Kidney (tissue), 14 donors: Measurements from ENCODE around the gene CNDP1. TPM values are rescaled to one million over a fixed set of nuclear protein-coding genes. Genes with fewer than 3 reads are reported as not detected.
"Not testable (repeated sequence)": the region's sequence is repeated elsewhere in the genome, so short reads cannot be mapped to it uniquely, and the experiment has no call there.

Experiments used
- DNase-seq, 5 donors: peaks; one replicate each; pipeline ENCODE4 v3.0.0-alpha.2; 2013 to 2020
- FAIRE-seq: peaks from 2 replicates; lab custom pipeline; 2012; peaks lifted over from hg19 to GRCh38; lab: Jason Lieb, UNC
- H3K27ac ChIP-seq, 2 donors: one replicate each; pipeline ENCODE4 v1.7.0; 2013; ENCODE audit warnings: low read depth in 2 of 2, low read length in 2 of 2, inconsistent platforms in 1 of 2
- H3K27me3 ChIP-seq: one replicate; pipeline ENCODE4 v1.7.1; 2013; ENCODE audit warnings: low read length, inconsistent platforms; ENCODE audit not compliant: control insufficient read depth, insufficient read depth
- H3K36me3 ChIP-seq, 3 donors: one replicate each; pipeline versions ENCODE4 v1.7.0 to v1.7.1; 2013; ENCODE audit warnings: low read length in 3 of 3, control low read depth in 1 of 3, inconsistent platforms in 1 of 3; ENCODE audit not compliant: insufficient read depth in 3 of 3, control insufficient read depth in 2 of 3
- H3K4me1 ChIP-seq, 3 donors: one replicate each; pipeline versions ENCODE4 v1.7.0 to v1.7.1; 2013; ENCODE audit warnings: low read length in 3 of 3, inconsistent platforms in 1 of 3, low read depth in 1 of 3; ENCODE audit not compliant: control insufficient read depth in 2 of 3, insufficient read depth in 2 of 3
- H3K4me3 ChIP-seq, 3 donors: one replicate each; pipeline versions ENCODE4 v1.7.0 to v1.8.1; 2013; ENCODE audit warnings: low read length in 3 of 3, control low read depth in 1 of 3, inconsistent platforms in 1 of 3
- H3K9ac ChIP-seq, 3 donors: one replicate each; pipeline versions ENCODE4 v1.7.0 to v1.7.1; 2013; ENCODE audit warnings: low read length in 3 of 3, control low read depth in 1 of 3, inconsistent platforms in 1 of 3
- H3K9me3 ChIP-seq, 3 donors: one replicate each; pipeline versions ENCODE4 v1.7.0 to v1.7.1; 2013; ENCODE audit warnings: low read length in 3 of 3, control low read depth in 1 of 3, inconsistent platforms in 1 of 3; ENCODE audit not compliant: control insufficient read depth in 2 of 3, insufficient read depth in 1 of 3
- intact Hi-C: fragments of 100-400 bp; cut with DNase I; formaldehyde crosslinking; loops from one replicate; pipeline ENCODE4 v1.11.1; 2022
- polyA plus RNA-seq: library from polyadenylated mRNA; stranded (reverse); fragments of 350-450 nt; fragmentation: Illumina TruSeq; extraction: RNeasy Lipid Tissue Mini Kit (QIAGEN cat#74804); gene quantifications from one replicate; pipeline ENCODE4 v1.2.3, GENCODE V29; 2014; ENCODE audit warnings: low read depth, low replicate concordance; ENCODE audit not compliant: insufficient read depth
- total RNA-seq: library from RNA; stranded (reverse); fragmentation: NEBNext Ultra II Directional; extraction: Animal tissue kit (Norgen Biotek cat#: 25700); gene quantifications from one replicate; pipeline ENCODE4 v1.2.1, GENCODE V29; 2021
- TF ChIP-seq, protein P1 (sequence below): IDR thresholded peaks from 3 replicates; pipeline ENCODE4 v1.5.1; 2012; ENCODE audit warnings: mild to moderate bottlenecking, moderate library complexity, borderline replicate concordance; ENCODE audit not compliant: insufficient read depth; ENCODE audit errors: extremely low read depth
- donor health status: control.
- donor health status: control.
- donor health status: control.
- donor health status: control.
- donor health status: control.
- donor health status: DM: yes; HTN: yes; CAD: no.
- donor health status: Normal renal cell carcinoma (clear cell type).

CNDP1 gene
- total and polyA plus RNA-seq, 2 donors from 2014 or later = 1.4 to 2.9 TPM

DNA sequence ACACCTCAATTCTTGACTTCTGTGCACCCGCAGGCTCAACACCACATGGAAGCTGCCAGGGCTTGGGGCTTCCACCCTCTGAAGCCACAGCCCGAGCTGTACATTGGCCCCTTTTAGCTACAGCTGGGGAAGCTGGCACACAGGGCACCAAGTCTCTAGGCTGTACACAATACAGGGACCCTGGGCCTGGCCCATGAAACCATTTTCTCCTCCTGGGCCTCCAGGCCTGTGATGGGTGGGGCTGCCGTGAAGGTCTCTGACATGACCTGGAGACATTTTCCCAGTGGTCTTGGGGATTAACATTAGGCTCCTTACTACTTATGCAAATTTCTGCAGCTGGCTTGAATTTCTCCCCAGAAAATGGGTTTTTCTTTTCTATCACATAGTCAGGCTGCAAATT is 31.7 kb downstream of the CNDP1 start:
- FAIRE-seq, DNase-seq, H3K9ac ChIP-seq, H3K27me3 ChIP-seq, H3K27ac ChIP-seq, H3K36me3 ChIP-seq, H3K9me3 ChIP-seq, intact Hi-C loops, H3K4me3 ChIP-seq, H3K4me1 ChIP-seq: not testable (repeated sequence)

- intact Hi-C loops = no loop called here
- Histone ChIP-seq H3K36me3 (no peaks in the 10 kb centered on the region), H3K9me3 (no peaks in the 10 kb centered on the region), H3K27me3 (no peaks in the 10 kb centered on the region), H3K27ac (no peak overlapping the region), H3K9ac (no peak overlapping the region), H3K4me3 (no peak overlapping the region), H3K4me1 (no peaks in the 10 kb centered on the region)
- no peak for DNase-seq
- no peak for FAIRE-seq
- TF ChIP-seq, protein P1, sequence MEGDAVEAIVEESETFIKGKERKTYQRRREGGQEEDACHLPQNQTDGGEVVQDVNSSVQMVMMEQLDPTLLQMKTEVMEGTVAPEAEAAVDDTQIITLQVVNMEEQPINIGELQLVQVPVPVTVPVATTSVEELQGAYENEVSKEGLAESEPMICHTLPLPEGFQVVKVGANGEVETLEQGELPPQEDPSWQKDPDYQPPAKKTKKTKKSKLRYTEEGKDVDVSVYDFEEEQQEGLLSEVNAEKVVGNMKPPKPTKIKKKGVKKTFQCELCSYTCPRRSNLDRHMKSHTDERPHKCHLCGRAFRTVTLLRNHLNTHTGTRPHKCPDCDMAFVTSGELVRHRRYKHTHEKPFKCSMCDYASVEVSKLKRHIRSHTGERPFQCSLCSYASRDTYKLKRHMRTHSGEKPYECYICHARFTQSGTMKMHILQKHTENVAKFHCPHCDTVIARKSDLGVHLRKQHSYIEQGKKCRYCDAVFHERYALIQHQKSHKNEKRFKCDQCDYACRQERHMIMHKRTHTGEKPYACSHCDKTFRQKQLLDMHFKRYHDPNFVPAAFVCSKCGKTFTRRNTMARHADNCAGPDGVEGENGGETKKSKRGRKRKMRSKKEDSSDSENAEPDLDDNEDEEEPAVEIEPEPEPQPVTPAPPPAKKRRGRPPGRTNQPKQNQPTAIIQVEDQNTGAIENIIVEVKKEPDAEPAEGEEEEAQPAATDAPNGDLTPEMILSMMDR = no peak
These were observed 33.5 kb downstream of the CNDP1 start for GRCh38 chr18:74567822-74568221.

DNA sequence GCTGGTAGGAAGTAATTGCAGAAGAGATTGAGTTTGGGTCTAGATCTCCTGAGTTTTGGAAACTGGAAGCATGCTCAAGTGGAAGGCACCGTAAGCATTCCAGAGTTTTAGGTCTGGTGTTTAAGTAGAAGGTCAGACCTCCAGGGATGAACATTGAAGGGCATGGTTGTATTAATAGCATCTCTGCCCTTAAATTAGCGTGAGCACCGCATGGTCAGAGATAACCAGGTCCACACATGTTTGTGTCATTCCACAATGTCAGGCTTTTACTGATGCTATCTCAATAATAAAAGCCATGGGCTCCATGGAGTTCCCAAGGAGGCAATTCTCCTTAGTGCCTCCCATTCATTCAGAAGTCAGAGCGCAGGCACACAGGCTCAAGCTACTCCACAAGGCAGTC is 35.1 kb downstream of the CNDP1 start:
- TF ChIP-seq, protein P1 = no peak
- Histone ChIP-seq H3K27me3 (no peaks in the 10 kb centered on the region), H3K9me3 (no peaks in the 10 kb centered on the region), H3K27ac (no peak overlapping the region), H3K4me3 (no peak overlapping the region), H3K9ac (no peak overlapping the region), H3K36me3 (no peaks in the 10 kb centered on the region), H3K4me1 (no peaks in the 10 kb centered on the region)
- FAIRE-seq (no peak), DNase-seq (no peak)
- intact Hi-C loops = no loop called here

- H3K27ac ChIP-seq = no peak overlapping the region
- no peaks in the 10 kb centered on the region for H3K4me1 ChIP-seq
- FAIRE-seq = no peak
- no peaks in the 10 kb centered on the region for H3K27me3 ChIP-seq
- H3K4me3 ChIP-seq = no peak overlapping the region
- no peaks in the 10 kb centered on the region for H3K9me3 ChIP-seq
- H3K36me3 ChIP-seq = no peaks in the 10 kb centered on the region
- no peak for DNase-seq
- TF ChIP-seq, protein P1 = no peak
- no peak overlapping the region for H3K9ac ChIP-seq
- intact Hi-C loops = no loop called here
These were observed 36.0 kb downstream of the CNDP1 start for GRCh38 chr18:74570266-74570665.
